A673 (cell line): ENCODE data around the gene ZNF683.

Source experiments
- CTCF ChIP-seq: fragments of 300-800, 200-600 bp; sonication (generic); conservative IDR thresholded peaks from 2 replicates; pipeline ENCODE4 v1.5.1; 2017; ENCODE audit warnings: low read depth, mild to moderate bottlenecking, antibody characterized with exemption, low read length, moderate library complexity, mixed read lengths
- EZH2 ChIP-seq: fragments of 200-600 bp; sonication (generic); IDR thresholded peaks from 2 replicates; pipeline ENCODE4 v1.6.1; 2017; ENCODE audit warnings: borderline replicate concordance, low read depth, mild to moderate bottlenecking, mixed read lengths, antibody characterized with exemption, low read length; ENCODE audit not compliant: poor library complexity, severe bottlenecking

GRCh38 chr1:26376050-26376449, 3.5 kb upstream of the ZNF683 start:
- TF ChIP-seq CTCF (no peak), EZH2 (no peak)
